DOHH2 (cell line): ENCODE measurements around the gene GAK.

Experiments
- H3F3A ChIP-seq: fragments of 200-600 bp; sonication (generic), shearing (Covaris generic); 2 replicates; pipeline ENCODE4 v1.6.0; 2016; ENCODE audit warnings: antibody characterized with exemption, mild to moderate bottlenecking; ENCODE audit not compliant: control insufficient read depth, insufficient read depth
- H3K27ac ChIP-seq: fragments of 200-600 bp; sonication (generic); 2 replicates; pipeline ENCODE4 v1.5.1; 2014; ENCODE audit warnings: low read depth, mild to moderate bottlenecking, low read length, moderate library complexity
- H3K27me3 ChIP-seq: fragments of 200-600 bp; sonication (generic); 2 replicates; pipeline ENCODE4 v1.6.1; 2014; ENCODE audit warnings: mild to moderate bottlenecking, low read length, mixed read lengths; ENCODE audit not compliant: control insufficient read depth
- H3K36me3 ChIP-seq: fragments of 200-600 bp; sonication (generic); 2 replicates; pipeline ENCODE4 v1.6.1; 2014; ENCODE audit warnings: mild to moderate bottlenecking, low read length, moderate library complexity, mixed read lengths; ENCODE audit not compliant: control insufficient read depth
- H3K4me1 ChIP-seq: fragments of 200-600 bp; sonication (generic); 2 replicates; pipeline ENCODE4 v1.6.1; 2014; ENCODE audit warnings: mild to moderate bottlenecking, low read length, mixed read lengths; ENCODE audit not compliant: control insufficient read depth
- H3K4me2 ChIP-seq: fragments of 200-600 bp; sonication (generic); 2 replicates; pipeline ENCODE4 v1.6.0; 2014; ENCODE audit warnings: mild to moderate bottlenecking, low read length, moderate library complexity
- H3K4me3 ChIP-seq: fragments of 200-600 bp; sonication (generic); 2 replicates; pipeline ENCODE4 v1.5.1; 2014; ENCODE audit warnings: mild to moderate bottlenecking, low read length, mixed read lengths
- H3K79me2 ChIP-seq: fragments of 200-600 bp; sonication (generic); 2 replicates; pipeline ENCODE4 v1.6.1; 2014; ENCODE audit warnings: mild to moderate bottlenecking, low read length, mixed read lengths; ENCODE audit not compliant: control insufficient read depth
- H3K9me2 ChIP-seq: fragments of 200-600 bp; sonication (generic); replicated peaks from 2 replicates; pipeline ENCODE4 v1.6.1; 2014; ENCODE audit warnings: mild to moderate bottlenecking, low read length, mixed read lengths; ENCODE audit not compliant: control insufficient read depth
- H3K9me3 ChIP-seq: fragments of 200-600 bp; sonication (generic); 2 replicates; pipeline ENCODE4 v1.6.1; 2014; ENCODE audit warnings: antibody characterized with exemption, low read length, mixed read lengths; ENCODE audit not compliant: control insufficient read depth, insufficient read depth
- H4K20me1 ChIP-seq: fragments of 200-600 bp; sonication (generic); 2 replicates; pipeline ENCODE4 v1.6.0; 2014; ENCODE audit warnings: low read depth, mild to moderate bottlenecking, antibody characterized with exemption, low read length, moderate library complexity; ENCODE audit not compliant: control insufficient read depth, insufficient read depth
- EZH2phosphoT487 ChIP-seq: fragments of 200-600 bp; sonication (generic); IDR thresholded peaks from 2 replicates; pipeline ENCODE4 v1.6.1; 2017; ENCODE audit warnings: borderline replicate concordance, mild to moderate bottlenecking, antibody characterized with exemption, low read length, moderate library complexity, mixed read lengths
- TF ChIP-seq, protein P1 (sequence below): fragments of 200-600 bp; sonication (generic); IDR thresholded peaks from one replicate; pipeline ENCODE4 v1.5.1; 2014; ENCODE audit warnings: antibody characterized with exemption, mild to moderate bottlenecking, low read depth, low read length; ENCODE audit not compliant: poor library complexity, severe bottlenecking

The GAK gene

DNA sequence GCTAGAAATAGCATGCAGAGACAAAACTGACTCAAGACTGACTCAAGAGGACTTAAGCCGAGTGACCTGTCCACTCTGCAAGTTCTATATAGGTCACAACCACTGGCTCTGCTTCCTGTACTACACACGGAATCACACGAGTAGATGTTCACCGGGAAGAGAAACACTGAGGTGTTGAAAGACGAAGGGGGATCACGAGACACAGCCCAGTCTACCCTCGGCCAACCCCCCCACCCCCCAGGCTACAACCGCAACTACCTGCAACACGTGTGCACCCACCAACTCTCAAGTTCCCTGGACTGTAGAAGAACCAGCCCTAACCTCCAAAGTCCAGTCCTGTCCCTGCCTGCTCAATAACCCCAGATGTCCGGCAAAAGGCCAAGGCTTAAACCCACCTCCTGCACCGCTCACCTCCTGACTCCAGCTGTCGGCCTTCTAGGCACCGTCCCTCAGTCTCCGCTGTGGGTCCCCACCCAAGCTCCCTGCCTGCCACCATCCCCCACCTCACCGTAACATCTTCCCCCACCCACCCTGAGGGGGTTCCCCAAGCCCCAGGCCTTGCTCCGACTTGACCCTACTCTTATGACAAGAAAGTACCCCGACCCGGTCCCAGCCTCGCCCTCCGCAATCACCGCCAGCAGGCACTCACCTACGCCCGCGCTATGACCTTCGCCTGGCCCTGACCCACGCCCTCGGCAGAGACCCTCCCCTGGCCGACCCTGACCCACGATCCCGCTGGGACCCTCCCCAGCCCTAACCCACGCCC is 739 bp downstream of the GAK start:
- Histone ChIP-seq H3K9me3 (no peaks in the 10 kb centered on the region), H3K4me2 (peak overlapping the region; percentile 99), H3F3A (peaks cover 27% of the 10 kb centered on the region), H3K36me3 (peaks cover 4% of the 10 kb centered on the region), H4K20me1 (peaks cover 20% of the 10 kb centered on the region), H3K4me3 (peak overlapping the region; percentile 98), H3K4me1 (peaks cover 50% of the 10 kb centered on the region), H3K9me2 (no peaks in the 10 kb centered on the region), H3K27me3 (peaks cover 18% of the 10 kb centered on the region), H3K79me2 (peaks cover 52% of the 10 kb centered on the region), H3K27ac (no peak overlapping the region)
- no peak for TF ChIP-seq EZH2phosphoT487
- TF ChIP-seq, protein P1, sequence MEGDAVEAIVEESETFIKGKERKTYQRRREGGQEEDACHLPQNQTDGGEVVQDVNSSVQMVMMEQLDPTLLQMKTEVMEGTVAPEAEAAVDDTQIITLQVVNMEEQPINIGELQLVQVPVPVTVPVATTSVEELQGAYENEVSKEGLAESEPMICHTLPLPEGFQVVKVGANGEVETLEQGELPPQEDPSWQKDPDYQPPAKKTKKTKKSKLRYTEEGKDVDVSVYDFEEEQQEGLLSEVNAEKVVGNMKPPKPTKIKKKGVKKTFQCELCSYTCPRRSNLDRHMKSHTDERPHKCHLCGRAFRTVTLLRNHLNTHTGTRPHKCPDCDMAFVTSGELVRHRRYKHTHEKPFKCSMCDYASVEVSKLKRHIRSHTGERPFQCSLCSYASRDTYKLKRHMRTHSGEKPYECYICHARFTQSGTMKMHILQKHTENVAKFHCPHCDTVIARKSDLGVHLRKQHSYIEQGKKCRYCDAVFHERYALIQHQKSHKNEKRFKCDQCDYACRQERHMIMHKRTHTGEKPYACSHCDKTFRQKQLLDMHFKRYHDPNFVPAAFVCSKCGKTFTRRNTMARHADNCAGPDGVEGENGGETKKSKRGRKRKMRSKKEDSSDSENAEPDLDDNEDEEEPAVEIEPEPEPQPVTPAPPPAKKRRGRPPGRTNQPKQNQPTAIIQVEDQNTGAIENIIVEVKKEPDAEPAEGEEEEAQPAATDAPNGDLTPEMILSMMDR = no peak

- TF ChIP-seq, protein P1 = no peak
- TF ChIP-seq EZH2phosphoT487 = no peak
- H3K9me3 ChIP-seq = no peaks in the 10 kb centered on the region
- peaks cover 45% of the 10 kb centered on the region for H3K4me1 ChIP-seq
- peaks cover 17% of the 10 kb centered on the region for H3K27me3 ChIP-seq
- H3K4me2 ChIP-seq = peak overlapping the region; percentile 99
- no peaks in the 10 kb centered on the region for H3K9me2 ChIP-seq
- peaks cover 58% of the 10 kb centered on the region for H3K79me2 ChIP-seq
- peaks cover 4% of the 10 kb centered on the region for H3K36me3 ChIP-seq
- peaks cover 20% of the 10 kb centered on the region for H4K20me1 ChIP-seq
- H3K4me3 ChIP-seq = peak overlapping the region; percentile 98
- peaks cover 21% of the 10 kb centered on the region for H3F3A ChIP-seq
- H3K27ac ChIP-seq = no peak overlapping the region
These were observed 1.3 kb downstream of the GAK start for GRCh38 chr4:930827-931193.

DNA sequence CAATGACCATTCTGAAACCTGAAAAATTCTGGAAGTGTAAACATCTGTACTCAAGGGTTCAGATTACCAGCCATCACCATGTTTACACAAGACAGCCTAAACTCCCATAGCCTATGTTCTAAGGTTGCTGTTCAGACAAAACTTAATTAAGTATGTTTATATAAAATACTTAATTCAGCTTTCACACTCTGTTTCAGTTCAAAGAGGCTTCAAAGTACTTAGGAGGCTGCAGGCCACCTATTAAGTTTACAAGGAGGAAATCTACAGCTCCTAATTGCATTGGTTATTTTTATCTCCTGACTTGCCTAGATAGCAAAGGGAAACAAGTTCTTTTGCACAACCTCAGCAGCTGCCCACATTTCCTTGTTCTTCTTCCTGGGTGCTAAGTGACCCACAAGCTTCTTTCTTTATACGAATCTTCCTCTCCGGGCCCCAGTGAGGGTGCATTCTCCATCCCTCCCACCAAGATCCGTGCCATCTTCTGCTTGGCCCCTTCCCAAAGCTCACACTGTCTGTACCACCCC is 2.0 kb downstream of the GAK start:
- H3K4me1 ChIP-seq = peaks cover 39% of the 10 kb centered on the region
- H3K27ac ChIP-seq = no peak overlapping the region
- no peaks in the 10 kb centered on the region for H3K9me2 ChIP-seq
- peaks cover 4% of the 10 kb centered on the region for H3K36me3 ChIP-seq
- peaks cover 12% of the 10 kb centered on the region for H3K27me3 ChIP-seq
- peaks cover 65% of the 10 kb centered on the region for H3K79me2 ChIP-seq
- H3F3A ChIP-seq = peaks cover 17% of the 10 kb centered on the region
- H4K20me1 ChIP-seq = peaks cover 23% of the 10 kb centered on the region
- TF ChIP-seq EZH2phosphoT487 = no peak
- TF ChIP-seq, protein P1 = no peak
- H3K9me3 ChIP-seq = no peaks in the 10 kb centered on the region
- peak overlapping the region; percentile 98 for H3K4me3 ChIP-seq
- peak overlapping the region; percentile 99 for H3K4me2 ChIP-seq
